HG03095 (cell line): ENCODE measurements around the gene SVBP.
"Not testable (repeated sequence)": the region's sequence is repeated elsewhere in the genome, so short reads cannot be mapped to it uniquely, and the experiment has no call there.

ENCODE experiments used
- ATAC-seq: cut with Tn5 transposase; IDR thresholded peaks from one replicate; pipeline ENCODE4 v1.9.1; 2021; ENCODE audit warnings: moderate library complexity; ENCODE audit not compliant: unreplicated experiment

Gene SVBP, protein sequence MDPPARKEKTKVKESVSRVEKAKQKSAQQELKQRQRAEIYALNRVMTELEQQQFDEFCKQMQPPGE

DNA sequence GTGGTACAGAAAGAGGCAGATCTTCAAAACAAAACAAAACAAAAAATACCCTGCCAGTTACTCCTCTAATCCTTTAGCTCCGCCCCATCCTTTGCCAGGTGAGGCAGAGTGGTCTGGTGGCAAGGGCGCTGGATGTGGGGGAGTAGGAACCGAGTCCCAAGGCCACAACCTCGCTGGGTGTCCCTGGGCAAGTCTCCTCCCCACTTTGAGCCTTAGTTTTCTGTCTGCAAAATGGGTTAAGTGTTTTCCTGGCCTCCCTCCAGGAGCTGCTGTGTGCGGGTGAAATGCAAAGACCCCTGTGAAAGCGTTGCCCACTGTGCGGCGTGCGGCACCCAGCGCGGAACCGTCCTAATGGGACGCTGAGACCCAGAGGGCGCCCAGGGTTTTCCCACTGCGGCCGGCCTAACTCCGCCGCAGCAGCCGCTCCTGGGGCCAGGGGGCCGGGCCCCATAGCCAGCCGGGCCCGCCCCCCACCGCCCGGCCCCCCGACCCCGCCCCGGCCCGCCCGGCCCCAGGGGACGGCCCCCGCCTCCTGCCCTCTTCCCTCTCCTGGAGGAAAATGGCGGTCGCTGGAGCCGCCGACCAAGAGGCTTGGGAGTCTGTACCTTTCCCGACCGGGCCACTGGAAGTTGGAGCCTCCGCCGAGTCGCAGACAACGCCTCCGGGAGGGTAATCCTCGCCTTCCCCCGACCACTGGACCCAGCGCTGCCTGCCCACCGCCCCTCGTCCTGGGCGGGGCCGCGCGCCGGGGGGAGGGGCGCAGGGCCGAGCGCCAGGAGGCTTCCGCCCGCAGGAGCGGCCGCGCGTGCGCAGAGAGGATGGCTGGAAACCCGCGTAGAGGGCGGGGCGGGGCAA, at the start of gene SVBP, which contains the start of gene ERMAP:
Gene SVBP (minus strand): TSS at position 813 of the 855 bp plus-strand sequence. CDS start 853 bp downstream, outside the sequence.
Gene ERMAP (plus strand): TSS at position 538 of the 855 bp plus-strand sequence. CDS start 13,327 bp downstream, outside the sequence.
- peak; percentile 76 for ATAC-seq

DNA sequence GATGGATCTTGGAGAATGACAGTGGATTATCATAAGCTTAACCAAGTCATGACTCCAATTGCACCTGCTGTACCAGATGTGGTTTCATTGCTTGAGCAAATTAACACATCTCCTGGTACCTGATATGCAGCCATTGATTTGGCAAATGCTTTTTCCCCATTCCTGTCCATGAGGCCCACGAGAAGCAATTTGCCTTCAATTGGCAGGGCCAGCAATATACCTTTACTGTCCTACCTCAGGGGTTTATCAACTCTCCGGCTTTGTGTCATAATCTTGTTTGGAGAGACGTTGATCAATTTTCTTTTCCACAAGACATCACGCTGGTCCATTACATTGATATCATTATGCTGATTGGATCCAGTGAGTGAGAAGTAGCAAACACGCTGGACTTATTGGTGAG, 49.4 kb upstream of the SVBP start:
- ATAC-seq = no peak

DNA sequence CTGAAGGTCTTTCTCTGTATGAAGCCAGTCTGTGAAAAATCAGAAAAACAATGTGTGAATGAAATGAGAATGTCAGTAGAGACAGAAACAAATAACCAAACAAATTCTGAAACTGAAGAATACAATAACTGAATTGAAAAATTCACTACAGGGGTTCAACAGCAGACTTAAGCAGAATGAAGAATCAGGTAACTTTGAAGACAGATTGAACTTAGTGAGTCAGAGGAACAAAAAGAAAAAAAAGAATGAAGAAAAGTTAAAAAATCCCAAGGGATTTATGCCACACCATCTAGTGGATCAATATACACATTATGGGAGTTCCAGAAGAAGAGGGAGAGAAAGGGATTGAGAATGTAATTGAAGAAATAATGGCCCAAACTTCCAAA, 43.8 kb upstream of the SVBP start:
- ATAC-seq = no peak

DNA sequence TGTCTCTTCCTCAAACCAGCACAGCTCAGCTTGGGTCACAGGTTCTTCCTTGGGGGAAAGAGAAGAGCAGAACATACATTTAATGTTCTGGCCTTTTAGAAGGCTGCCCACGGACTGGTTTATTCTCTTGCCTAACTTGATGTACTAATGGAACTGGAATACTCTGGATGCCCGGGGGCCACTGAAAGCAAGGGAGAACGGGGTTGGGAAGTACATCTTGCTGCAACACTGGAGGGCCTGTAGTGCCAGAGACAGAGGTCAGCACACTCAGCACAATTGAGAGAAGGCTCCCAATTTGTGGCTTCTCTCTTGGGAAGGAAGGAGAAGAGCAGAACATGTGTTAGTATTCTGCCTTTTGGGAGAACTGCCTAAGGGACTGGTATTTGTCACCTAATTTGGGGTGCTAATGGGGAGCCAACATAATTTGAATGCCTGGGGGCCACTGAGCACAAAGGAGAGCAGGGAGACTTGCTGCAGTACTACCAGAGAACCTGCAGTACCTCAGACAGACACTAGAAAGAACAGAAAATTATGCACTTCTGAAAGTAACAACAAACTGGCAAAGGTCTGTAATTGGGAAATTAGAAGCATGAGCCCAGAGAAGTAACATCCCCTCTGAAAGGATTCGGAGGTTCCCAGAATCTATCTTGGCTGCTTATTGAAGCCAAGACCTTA, 43.3 kb upstream of the SVBP start:
- ATAC-seq = no peak

DNA sequence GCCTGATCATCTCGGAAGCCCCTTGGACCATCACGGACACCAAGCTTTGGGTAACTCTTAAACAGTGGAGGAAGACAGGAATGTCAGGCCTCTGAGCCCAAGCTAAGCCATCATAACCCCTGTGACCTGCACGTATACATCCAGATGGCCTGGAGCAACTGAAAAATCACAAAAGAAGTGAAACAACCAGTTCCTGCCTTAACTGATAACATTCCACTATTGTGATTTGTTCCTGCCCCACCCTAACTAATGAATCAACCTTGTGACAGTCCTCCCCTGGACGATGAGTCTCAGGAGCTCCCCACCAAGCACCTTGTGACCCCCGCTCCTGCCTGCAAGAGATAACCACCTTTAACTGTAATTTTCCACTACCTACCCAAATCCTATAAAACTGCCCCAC, 42.2 kb upstream of the SVBP start:
- ATAC-seq = not testable (repeated sequence)

DNA sequence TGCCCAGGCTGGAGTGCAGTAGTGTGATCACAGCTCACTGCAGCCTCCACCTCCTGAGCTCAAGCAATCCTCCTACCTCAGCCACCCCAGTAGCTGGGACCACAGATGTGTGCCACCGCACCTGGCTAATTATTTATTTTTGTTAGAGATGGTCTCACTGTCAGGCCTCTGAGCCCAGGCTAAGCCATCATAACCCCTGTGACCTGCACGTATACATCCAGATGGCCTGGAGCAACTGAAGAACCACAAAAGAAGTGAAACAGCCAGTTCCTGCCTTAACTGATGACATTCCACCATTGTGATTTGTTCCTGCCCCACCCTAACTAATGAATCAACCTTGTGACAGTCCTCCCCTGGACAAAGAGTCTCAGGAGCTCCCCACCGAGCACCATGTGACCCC, 39.4 kb upstream of the SVBP start:
- ATAC-seq = not testable (repeated sequence)

DNA sequence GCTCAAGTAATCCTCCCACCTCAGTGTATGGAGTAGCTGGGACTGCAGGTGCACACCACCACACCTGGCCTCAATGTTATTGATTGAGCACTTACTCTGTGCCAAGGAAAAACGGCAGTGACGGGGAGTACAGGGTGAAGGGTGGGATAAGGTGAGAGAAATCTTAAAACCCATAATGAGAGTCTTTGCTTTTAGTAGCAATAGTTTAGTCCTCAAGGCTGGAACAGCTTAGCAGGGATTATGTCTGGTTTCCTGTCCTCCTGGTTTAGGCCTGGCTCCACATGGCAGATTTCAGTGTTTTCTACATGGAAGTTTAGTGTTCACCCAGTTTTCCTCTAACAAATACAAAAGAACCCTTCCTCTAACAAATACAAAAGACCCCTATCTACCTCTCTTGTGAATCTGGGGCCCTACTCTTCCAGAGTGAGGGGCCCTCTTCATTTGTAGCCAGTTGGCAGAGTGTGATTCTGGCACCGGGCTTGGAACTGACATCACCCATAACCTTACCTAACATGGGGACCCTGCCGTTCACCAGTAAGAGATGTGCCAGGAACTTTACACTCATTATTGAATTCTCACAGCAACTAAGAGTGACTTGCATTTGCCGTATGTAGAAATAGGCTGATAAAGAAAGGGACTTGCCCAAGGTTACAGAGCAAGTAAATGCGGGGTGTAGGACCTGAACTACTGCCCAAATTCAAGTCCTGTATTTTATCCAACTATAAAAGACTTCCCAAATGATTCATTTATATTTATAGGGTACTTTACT, 36.1 kb upstream of the SVBP start:
- ATAC-seq = no peak

DNA sequence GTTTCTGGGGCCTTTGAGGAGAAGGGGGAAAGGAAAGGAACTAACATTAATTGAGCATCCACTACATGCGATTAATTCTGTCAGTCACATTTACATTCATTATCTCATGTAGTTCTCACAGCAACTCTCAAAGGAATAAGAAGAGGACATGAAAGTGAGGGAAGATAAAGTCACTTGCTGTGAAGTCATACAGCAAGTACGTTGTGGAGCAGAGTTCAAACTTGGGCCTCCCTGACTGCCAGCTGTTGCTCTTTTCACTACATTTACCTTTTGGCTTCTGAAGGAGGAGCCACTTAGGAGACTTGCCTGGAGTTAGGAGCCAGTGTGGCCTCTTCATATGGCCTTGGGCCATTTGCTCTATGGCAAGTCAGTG, 35.4 kb upstream of the SVBP start:
- no peak for ATAC-seq

DNA sequence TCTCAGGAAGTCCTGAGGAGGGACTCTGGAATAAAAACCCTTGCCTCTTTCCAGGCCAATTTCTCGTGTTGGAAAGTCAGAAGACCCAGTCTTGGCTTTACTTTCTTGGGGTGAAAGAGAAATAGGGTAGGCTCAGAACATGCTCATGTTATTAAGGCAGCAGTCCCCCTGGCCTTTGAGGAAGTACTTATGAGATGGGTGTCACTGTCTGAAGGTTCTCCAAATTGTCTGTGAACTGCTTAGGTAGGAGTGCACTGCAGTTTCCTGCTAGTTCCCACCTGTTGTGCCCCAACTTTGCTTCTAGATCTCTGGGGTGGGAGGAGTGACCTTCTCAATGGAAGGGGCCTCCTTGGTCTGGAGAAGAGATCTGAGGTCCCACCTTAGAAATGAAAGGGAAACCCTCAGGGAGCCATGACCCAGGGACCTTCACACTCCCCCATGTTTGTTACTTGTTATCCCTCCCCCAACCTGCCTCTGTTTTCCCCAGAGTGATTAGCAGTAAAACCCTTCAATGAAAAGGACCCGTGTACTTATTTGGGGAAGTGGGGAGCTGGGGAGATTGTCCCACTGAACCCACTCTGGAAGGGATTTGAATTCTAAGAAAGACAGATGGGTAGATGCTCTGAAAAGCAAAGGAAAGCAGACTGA, 34.9 kb upstream of the SVBP start:
- no peak for ATAC-seq

DNA sequence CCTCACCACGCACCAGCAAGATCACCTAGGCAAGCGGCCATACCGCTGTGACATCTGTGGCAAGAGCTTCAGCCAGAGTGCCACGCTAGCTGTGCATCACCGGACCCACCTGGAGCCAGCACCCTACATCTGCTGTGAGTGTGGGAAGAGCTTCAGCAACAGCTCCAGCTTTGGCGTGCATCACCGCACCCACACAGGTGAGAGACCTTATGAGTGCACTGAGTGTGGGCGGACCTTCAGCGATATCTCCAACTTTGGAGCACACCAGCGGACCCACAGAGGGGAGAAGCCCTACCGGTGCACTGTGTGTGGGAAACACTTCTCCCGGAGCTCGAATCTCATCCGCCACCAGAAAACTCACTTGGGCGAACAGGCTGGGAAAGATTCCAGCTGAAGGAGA, 34.2 kb upstream of the SVBP start:
- ATAC-seq = no peak

DNA sequence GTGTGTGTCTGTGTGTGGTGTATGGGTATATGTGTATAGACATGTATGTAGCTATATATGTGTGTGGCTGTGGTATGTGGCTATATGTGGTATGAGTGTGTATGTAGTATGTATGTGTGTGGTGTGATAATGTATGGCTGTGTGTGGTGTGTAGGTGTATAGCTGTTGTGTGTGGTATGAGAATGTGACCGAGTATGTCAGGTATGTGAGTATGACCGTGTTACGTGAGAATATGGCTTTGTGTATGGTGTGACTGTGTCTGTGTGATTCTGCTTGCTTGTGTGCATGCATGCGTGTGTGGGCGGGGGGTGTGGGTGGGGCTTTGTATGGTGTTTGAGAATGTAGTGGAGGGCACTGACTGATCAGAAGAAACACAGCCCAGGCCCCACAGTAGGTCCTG, 32.7 kb upstream of the SVBP start:
- ATAC-seq = no peak

DNA sequence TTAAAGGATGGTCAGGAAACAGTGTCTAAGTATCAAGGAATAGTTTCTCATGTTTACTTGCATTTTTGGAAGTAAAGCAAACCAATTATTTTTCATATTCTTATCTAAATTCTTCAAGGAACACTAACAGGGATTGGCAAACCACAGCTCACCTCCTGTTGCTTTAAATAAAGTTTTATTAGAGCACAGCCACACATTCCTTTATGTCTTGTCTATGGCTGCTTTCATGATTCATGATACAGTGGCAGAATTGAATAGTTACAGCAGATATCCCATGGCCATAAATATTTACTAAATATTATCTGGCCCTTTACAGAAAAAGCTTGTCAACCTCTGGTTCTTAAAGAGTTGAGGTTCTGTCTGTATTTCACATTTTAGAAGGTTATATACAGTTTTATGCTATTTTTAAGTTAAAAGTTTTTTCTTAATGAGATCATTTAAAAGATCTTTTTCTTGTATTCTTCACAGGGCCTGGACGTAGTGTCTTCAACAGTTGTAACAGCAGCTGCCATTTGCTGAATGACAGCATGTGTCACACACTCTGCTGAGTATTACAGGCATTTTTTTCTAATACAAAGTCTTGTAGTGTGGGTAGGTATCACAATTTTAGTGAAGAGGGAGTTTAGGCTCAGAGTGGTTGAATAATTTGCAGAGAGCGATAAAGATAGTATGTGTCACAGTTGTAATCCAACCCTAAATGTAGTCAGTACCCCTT, 31.8 kb upstream of the SVBP start:
- no peak for ATAC-seq

DNA sequence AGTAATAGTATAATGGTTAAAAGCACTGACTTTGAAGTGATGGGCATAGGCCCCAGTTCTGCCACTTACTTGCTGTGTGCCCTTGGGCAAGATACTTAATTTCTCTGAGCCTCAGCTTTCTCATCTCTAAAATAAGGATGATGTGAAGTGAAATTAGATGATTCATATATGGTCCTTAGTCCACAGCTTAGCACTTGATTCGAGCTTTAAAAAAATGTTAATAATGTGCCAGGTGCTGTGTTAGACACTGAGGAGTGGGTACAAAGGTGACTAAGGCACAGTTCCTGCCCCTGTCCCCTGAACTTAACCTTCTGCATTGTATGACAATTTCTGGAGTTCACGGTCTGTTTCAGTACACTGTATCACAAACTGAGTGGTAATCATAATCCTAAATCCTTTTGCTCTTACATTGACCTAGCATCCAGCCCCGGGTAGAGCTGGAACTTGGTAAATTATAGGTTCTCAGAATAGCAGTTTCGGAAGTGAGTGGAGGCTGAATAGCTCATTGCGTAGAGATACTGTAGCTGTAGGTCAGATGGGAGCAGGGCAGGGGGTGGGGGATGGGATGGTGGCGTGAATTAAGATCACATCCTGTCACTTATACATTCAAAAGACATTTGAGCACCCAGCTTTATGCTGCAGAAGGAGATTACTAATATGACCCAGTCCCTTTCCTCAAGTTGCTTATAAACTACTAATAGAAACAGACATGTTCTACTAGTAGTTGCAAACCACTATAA, 30.7 kb upstream of the SVBP start:
- ATAC-seq = no peak

DNA sequence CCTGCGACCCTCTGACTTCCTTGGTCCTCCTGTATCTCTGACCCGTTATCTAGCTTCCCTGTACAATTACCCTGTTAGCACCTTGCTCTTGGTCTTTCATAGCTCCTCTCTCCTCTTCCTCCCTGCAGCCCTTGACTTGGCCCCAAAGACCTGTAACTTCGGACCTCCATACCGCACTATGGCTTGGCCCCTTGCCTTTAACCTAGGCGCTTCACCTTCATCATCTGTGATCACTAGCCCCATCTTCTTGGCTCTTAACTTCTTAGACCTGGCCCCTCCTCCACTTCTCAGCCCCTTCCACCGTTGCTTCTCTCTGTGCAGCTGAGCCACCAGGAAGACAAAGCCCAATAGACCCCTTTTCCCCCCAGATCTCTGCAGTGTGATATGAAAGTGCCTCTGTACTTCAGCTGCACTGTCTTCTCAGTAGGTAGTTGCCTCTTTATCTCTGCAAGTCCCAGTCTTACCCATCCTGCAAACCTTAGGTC, 30.0 kb upstream of the SVBP start:
- no peak for ATAC-seq

DNA sequence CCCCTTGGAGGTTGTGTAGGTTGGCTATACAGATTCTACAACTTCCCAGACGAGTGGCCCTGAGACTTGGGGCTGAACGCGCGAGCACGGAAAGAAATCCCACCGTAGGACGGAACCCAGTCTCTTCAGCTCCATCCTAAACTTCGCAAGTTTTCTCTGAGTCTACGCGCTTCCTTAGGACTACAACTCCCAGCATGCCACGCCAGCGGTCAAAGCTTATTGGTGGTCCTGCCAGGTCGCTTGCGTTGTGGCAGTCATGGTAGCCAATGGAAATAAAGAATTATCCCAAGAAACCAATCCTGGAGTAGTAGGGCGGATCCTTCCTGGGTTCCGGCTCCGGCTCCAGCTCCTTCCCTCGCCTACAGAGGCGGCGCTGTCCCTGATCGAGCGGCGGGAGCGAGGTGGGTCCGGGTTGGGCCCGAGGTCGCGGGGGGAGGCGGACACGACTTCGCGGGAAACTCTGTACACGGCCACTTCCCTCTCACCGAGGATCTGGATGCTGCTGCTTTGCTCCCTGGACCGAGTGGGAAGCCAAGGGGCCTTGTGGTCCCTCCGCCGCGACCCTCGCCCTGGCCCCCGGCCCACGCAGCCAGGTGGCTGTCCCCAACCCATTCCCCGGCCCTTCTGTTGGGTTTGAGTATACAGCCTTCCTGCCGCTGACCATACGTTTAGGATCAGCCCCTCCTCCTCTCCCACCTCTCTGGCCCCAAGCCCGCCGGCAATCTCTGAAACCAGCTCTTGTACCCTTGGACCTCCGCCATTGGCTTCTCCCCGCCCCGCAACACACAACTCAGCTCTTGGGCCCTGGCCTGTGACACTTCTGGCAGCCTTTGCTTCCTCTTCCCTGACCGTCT, 29.3 kb upstream of the SVBP start, which contains the start of gene ZNF691:
Gene ZNF691 (plus strand): TSS at position 357 of the 854 bp plus-strand sequence. CDS start 3,046 bp downstream, outside the sequence.
- ATAC-seq = peak; percentile 83

DNA sequence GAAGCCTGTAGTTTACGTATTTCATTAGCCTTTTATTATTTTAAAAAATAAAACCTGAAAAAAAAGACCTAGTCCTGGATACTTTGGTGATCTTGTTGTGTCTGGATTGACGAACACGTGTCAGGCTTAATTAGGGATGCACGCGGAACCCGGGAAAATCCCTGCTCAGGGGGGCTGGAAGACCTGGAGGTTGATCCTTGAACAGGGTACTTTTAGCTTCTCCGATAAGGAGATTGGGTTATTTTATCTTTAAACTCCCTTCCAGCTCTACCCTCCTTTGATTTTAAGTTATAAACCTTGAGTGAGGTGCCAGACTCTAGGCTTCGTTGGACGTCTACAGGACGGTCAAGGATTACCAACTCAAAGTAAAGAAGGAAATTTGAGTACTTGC, 28.7 kb upstream of the SVBP start:
- ATAC-seq = no peak

DNA sequence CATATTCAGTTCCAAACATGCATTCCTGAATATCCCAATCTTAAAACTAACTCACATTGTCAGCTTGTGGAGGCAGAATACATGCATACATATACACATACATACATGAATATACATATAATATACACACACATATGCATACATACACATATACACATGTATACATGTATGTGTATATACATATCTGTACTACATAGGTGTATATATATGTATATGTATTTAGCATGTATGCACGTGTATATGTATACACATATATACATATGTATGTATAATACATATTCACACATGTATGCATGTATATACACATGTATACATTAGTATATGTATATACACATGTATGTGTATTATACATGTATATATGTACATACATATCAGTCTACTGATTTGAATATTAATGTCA, 28.0 kb upstream of the SVBP start:
- ATAC-seq = no peak

DNA sequence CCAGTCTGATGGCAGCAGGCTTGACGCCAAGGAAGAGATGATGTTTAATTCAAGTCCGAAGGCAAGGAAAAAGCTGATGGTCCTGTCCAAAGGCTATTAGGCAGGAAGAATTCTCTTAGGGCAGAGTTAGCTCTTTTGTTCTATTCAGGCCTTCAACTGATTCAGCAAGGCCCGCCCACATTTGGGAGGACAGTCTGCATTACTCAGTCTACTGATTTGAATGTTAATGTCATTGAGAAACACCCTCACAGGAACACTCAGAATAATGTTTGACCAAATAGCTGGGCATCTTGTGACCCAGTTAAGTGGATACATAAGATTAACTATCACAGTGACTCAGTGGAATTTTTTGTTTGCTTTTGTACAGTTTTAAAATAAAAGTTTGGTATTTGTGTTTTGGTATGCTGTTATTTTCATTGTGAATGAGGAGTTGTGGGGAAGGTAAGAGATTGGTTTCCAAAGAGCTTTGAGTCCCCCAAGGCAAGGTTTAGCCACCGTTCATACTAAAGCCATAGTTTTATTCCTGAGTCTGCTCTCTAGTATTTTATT, 27.5 kb upstream of the SVBP start:
- ATAC-seq = no peak
